Measurements from ENCODE around the gene FARP2.
"Not testable (repeated sequence)": the region's sequence is repeated elsewhere in the genome, so short reads cannot be mapped to it uniquely, and the experiment has no call there.

The FARP2 gene

DNA sequence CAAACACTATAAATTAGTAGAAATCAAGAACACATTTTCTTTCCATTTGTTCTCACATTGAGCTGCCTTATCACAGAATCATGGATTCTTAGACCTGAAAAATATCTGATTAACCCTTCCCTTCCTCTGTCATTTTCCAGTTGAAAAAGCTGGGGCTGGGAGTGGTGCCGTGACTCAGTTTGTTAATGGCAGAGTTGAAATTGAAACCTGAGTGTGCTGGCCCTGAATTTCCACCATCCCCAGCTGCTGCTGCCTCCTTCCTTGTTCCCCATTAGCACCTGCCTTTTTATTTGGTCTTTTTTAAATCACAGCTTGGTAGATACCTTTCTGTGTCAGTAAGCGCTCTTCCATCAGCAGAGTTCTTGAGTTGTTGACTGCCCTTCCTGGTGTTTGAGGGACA lies 10.6 kb downstream of the FARP2 start:
- DNase-seq (ENCODE audit: low read depth in 4 of 4, low spot score in 1 of 4): no peak

DNA sequence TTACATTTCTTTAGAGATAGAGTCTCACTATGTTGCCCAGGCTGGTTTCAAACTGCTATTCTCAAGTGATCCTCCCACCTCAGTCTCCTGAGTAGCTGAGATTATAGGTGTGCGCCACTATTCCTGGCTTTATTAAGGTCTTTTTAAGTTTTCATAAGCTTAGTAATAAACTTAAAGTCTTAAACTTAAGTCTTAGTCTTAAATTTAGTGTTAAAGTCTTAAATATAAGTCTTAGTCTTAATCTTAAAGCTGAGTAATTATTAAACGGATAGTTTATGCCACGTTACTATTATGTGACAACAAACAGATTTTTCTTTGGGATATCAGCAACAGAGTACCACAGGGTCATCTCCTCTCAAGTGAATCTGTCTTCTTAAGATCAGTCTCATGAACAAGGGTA lies 12.6 kb downstream of the FARP2 start:
- no peak for DNase-seq (ENCODE audit: low read depth in 4 of 4, low spot score in 1 of 4)

DNA sequence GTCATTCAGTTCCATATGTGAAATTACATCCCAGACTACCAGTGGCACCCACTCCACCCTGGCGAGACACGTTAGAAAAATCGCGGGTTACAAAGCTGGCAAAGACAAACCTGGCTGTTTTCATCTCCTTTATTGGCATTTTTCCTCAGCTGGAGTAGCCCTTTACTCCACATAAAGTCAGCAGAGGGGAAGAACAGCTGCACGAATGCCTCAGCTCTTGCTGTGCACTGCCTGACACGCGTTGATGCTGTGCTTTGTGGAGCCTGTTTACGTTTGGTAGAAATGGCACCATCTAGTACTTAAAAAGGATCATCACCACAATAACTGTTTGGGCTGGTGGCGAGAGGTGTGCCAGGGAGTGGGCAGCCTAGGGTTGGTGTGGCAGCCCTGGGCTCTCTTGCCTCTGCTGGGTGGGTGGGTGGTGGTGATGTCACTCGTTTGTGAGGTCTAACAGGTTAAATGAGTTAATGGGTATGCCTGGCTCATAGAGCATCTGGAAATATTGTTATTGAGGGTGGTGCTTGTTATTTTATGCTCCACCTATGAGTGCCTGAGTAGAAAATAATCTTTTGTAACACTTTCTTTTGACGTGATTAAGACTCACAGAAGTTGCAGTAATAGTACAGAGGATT lies 16.4 kb downstream of the FARP2 start:
- DNase-seq (ENCODE audit: low read depth in 4 of 4, low spot score in 1 of 4): no peak

DNA sequence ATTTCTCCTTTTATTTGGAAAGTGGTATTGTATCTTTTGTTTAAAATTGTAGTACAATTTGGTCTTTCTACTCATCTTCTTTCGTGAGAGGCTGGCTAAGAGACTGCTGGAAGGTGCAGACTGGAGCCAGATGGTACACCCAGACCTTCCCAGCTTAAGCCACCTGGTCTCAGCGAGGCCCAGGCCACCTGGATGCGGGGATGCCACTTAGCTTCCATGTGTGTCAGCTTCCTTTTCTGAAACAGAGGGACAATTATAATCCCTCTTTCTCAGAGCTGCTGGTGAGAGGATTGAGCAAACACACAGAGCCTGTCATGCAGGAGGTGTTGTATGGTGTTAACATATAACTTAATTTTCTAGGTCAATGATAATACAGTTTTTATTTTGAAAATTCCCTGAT lies 17.4 kb downstream of the FARP2 start:
- DNase-seq (ENCODE audit: low read depth in 4 of 4, low spot score in 1 of 4): no peak

DNA sequence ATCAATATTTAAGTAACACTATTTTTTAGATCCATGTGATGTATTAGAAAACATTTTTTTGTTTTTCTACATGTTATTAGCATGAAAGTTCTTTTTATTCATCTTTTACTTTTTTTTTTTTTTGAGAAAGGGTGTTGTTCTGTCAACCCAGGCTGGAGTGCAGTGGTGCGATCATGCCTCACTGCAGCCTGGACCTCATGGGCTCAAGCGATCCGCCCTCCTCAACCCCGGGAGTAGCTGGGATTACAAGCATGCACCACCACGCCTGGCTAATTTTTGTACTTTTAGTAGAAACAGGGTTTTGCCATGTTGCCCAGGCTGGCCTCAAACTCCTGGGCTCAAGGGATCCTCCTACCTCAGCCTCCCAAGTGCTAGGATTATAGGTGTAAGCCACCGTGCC lies 17.8 kb downstream of the FARP2 start:
- not testable (repeated sequence) for DNase-seq (ENCODE audit: low read depth in 4 of 4, low spot score in 1 of 4)

DNA sequence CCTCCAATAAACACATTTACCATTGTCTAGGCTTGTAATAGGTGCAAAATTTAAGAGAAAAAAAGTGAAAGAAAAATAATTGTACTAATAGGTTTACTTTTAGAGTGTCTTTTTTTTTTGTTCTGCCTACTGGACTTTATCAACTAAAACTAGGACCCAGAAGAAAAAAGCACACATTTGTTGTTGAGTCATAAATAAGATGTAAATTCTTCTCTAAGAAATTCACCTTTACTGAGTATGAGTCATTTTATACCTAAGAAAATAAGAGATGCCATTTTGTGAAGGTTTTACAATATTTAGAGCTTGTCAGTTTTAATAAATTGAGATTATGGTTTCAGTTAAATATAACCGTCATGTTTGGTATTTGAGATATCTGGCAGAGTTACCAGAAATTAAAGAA lies 19.2 kb downstream of the FARP2 start:
- DNase-seq (ENCODE audit: low read depth in 4 of 4, low spot score in 1 of 4): no peak

DNA sequence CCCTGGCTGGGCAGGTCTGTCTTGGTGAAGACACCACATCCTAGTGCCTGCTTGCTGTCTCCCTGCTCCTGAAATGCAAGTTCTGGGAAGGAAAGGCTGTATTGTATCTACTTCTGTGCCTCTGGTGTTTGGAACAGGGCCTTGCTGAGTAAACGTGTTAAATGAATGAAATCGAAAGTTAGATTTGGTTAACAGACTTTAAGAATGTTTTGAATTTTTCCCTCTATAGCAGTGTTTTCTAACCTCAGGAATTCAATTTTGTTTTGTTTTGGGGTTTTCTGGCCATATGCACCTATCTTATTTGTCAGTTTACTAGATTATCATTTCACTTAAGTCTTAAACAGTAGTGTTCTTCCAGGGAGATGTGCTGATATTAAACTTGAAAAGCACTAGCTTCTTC lies 20.7 kb downstream of the FARP2 start:
- no peak for DNase-seq (ENCODE audit: low read depth in 4 of 4, low spot score in 1 of 4)

DNA sequence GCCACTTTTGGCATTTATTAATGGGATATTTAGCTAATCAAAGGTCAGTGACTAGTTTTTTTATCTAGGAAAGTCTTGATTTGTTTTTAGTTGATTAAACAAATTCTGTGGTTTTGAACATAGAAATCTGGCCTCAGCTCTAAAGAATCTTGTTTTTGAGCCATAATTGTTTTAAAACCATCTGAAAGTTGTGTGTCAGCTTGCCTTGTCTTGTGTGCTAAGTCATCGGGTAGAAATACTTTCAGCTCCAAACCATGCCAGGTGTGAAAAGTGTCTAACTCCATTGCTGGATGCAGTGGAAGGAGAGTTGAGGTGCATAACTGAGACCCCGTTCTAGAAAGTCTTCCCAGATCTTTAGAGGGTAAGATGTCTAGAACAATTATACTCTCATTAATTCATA lies 22.7 kb downstream of the FARP2 start:
- no peak for DNase-seq (ENCODE audit: low read depth in 4 of 4, low spot score in 1 of 4)

DNA sequence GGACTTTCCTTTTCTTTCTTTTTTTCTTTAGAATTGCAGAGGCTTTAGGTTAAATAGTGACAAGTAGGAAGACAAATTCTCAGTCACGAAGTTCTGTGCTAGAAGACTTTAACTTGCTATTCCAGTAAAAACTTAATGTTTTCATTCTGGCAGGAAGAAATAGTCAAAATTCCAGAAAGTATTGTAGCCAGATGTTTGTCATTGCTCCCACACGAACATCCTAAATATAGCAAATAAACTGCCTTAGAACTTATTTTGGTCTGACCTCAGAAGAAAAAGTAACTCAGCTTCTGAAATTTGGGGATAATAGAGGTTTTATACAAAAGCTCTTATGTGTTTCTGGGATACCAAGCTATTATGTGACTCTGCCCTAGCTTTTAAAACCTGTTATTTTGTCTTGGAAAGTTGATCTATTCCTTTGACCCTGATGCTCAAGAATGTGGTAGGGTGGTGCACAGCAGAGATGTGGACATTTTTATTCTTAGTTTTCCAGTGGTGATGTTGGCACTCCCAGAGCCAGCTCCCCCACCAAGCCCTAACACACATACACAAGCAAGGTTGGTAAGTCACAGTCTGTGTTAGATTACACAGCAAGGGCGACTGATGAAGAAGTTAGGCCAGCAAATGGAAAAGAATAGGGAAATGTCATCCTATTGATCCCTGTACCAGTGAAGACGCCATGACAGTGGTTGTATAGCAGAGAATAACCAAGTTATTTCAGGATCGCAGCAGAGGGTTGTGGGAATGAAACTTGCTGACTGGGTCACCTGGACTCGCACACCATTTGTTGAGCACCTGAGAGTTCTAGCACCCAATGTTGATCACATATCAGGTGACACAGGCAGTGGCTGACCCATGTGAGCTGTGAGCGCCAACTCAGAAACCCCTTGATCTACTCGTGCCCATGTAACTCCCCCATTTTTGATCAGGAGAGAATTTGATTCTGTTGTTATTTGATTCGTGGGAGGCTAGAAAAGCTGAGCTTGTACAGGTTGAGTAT lies 23.7 kb downstream of the FARP2 start:
- DNase-seq (ENCODE audit: low read depth in 4 of 4, low spot score in 1 of 4): no peak

DNA sequence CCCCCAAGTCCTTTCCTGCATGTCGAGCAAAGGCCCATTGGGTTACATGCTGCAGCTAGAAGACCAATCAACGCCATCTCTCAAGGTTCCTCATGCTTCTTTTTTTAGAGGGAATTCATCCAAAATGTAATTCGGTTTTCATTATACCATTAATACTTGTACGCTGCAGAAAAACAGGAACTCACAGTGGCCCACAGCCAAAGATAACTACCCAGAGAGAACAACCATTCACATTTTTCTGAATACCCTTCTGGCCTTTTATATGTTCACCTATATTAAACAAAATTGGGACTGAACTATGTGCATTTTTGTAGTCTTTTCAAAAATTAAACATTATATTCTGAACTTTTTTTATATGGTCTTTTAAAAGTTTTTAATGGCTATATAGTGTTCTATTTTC lies 25.8 kb downstream of the FARP2 start:
- DNase-seq (ENCODE audit: low read depth in 4 of 4, low spot score in 1 of 4): no peak

DNA sequence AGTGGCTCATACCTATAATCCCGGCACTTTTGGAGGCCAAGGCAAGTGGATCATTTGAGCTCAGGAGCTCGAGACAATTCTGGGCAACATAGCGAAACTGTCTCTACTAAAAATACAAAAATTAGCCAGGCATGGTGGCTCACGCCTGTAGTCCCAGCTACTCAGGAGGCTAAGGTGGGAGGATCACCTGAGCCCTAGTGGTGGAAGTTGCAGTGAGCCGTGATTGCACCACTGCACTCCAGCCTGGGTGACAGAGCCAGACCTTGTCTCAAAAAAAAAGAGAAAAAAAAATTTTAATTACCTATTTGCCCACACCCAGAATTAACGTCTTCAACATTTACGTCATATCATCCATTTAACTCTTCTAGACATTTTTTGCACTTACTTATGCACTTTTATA lies 29.4 kb downstream of the FARP2 start:
- DNase-seq (ENCODE audit: low read depth in 4 of 4, low spot score in 1 of 4): not testable (repeated sequence)

DNA sequence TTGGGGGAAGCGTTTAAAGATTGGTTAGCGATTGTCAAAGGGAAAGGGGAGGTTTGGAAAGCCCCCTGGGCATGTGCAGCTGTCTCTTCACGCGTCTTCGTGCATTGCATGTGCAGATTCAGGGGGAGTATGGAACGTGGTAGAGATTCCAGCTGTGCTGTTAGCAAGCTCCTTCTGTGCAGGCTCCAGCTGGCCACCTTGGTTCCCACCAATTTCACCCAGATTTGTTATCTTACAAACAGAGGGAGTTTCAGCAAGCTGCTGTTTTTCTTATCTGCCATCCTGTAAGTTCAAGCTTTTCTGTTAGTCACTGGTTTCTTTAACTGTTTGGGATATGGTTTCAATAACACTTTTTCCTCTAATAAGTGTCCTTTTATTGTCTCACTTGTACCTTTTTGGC lies 30.4 kb downstream of the FARP2 start:
- DNase-seq (ENCODE audit: low read depth in 4 of 4, low spot score in 1 of 4): no peak

DNA sequence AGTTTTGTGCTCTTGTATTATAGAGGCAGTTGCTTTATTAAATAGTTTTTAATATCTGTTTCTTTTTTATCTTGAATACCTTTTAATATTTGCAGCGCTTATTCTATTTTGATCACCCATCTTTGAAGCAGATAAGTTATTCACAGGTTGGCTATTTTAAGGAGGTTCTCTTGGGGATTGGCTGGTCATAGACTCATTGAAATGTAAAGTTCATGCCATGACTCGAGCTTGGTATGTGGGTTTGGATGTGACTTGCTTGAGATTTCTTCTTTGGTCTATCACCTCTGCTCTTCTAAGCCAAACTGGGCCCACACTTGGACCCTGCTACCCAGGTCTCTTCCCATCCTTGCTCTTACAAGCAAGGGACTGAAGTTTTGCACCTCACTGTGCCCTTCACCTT lies 33.6 kb downstream of the FARP2 start:
- DNase-seq (ENCODE audit: low read depth in 4 of 4, low spot score in 1 of 4): no peak

DNA sequence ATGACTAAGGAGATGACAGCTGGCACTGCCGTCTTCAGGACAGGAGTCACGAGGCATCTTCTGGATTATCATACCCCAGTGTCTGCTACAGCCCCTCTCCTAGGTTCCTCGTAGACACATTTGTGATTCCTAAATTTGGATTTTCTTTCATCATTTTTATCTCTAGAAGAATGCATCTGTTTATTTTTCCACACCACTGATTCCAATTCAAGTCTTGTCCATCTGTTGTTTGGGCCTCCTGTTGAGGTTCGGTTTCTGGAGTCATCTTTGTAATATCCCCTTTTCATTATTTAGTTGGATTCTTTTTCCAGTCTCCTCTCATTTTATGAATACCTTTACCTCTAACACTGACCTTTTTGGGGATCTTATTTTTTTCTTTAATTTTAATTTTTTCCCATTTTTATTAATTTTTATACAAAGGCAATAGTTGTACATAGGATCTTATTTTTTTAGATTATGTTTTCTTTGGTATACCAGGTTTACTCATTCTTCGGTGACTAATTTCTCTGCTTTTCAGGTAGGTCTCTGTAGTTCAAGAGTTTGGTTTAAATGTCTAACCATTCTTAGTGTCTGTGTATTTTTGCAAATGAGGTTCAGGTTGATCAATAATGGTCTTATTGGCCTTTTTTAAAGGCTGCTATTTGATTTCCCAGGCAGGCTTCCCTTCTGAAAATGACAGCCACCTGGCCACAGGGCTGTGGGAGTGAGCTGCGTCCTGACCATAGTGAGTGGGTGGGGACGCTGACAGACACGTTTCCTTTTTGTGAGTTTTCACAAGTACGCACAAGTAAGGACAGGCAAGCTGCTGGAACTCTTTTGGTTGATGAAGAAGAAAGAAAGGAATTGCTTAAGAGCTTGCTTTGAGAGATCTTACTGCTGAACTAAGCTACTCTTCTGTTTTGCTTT lies 34.5 kb downstream of the FARP2 start:
- peak in 1 of 4 experiments; percentile 2 for DNase-seq (ENCODE audit: low read depth in 4 of 4, low spot score in 1 of 4)

DNA sequence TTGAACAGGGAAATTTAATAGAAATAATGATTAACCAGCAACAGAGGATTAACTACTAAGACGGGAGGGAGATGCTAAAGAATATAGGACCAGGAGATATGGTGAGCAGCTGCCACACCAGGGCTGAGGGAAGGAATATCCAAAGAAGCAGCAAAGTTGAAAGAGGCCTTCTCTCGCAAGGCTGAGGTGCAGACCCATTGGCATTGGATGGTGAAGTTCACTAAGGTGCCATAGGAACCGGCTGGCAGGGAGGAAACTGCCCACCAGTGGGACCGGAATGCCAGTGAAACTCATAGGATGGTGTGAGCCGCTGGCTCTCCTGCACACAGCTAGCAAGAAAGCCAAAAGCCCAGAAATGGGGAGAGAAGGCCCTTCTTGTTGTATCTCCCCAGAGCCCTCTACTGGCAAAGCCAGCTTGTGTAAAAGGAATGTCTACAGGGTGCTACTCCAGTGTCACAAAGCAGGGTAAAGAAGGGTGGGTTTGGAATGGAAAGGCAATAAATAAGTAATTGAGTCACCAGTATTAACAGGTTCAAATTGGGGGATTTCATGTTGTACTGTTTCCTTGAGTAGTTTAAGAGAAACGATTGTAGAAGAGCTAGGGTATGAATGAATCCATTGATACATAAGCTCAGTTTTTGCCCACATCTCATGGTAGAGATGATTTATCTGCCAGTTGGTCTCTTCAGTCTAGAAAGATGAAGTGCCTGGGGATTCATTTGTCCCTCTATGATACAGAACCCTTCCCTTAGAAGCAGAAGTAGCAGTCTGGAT lies 36.0 kb downstream of the FARP2 start:
- no peak for DNase-seq (ENCODE audit: low read depth in 4 of 4, low spot score in 1 of 4)

DNA sequence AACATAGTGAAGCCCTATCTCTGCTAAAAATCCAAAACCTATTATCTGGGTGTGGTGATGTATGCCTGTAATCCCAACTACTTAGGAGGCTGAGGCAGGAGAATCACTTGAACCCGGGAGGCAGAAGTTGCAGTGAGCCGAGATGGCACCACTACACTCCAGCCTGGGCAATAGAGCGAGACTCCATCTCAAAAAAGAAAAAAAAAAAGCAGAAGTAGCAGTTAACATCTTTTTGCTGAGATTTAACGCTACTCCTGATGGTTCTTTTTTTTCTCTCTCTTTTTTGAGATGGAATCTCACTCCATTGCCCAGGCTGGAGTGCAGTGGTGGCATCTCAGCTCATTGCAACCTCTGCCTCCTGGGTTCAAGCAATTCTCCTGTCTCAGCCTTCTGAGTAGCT lies 36.7 kb downstream of the FARP2 start:
- DNase-seq (ENCODE audit: low read depth in 4 of 4, low spot score in 1 of 4): not testable (repeated sequence)

DNA sequence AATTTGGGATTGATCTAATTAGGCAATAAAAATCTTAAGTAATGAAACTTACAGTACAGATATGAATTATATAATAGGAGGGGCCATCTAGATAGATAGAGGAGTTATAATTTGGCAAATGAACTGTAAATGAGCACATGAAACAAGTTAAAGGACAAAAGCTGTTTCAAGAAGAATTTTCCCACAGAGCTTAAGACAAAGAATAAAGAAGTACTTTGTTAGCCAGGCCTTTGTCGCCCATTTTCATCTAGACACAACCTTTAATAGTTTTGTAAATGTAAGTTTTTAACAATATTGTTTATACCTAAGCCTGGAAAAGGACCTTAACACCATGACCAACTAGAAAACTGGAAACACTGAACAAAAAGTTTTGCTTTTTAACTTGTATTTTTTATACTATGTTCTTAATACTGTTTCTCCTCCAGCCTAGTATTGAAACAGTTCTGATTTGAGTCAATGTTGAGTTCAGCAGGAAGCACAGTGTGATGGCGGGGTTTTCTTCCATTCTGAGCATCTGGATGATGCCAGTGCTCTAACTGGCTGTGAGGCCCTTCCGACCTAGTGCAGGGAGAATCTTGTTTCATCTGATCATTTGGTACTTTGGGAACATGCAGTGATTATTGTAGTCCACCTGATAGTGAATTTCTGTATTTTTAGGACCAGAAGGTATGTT lies 37.6 kb downstream of the FARP2 start:
- no peak for DNase-seq (ENCODE audit: low read depth in 4 of 4, low spot score in 1 of 4)

DNA sequence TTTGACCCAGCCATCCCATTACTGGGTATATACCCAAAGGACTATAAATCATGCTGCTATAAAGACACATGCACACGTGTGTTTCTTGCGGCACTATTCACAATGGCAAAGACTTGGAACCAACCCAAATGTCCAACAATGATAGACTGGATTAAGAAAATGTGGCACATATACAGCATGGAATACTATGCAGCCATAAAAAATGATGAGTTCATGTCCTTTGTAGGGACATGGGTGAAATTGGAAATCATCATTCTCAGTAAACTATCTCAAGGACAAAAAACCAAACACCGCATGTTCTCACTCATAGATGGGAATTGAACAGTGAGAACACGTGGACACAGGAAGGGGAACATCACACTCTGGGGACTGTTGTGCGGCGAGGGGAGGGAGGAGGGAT lies 40.7 kb downstream of the FARP2 start:
- not testable (repeated sequence) for DNase-seq (ENCODE audit: low read depth in 4 of 4, low spot score in 1 of 4)

DNA sequence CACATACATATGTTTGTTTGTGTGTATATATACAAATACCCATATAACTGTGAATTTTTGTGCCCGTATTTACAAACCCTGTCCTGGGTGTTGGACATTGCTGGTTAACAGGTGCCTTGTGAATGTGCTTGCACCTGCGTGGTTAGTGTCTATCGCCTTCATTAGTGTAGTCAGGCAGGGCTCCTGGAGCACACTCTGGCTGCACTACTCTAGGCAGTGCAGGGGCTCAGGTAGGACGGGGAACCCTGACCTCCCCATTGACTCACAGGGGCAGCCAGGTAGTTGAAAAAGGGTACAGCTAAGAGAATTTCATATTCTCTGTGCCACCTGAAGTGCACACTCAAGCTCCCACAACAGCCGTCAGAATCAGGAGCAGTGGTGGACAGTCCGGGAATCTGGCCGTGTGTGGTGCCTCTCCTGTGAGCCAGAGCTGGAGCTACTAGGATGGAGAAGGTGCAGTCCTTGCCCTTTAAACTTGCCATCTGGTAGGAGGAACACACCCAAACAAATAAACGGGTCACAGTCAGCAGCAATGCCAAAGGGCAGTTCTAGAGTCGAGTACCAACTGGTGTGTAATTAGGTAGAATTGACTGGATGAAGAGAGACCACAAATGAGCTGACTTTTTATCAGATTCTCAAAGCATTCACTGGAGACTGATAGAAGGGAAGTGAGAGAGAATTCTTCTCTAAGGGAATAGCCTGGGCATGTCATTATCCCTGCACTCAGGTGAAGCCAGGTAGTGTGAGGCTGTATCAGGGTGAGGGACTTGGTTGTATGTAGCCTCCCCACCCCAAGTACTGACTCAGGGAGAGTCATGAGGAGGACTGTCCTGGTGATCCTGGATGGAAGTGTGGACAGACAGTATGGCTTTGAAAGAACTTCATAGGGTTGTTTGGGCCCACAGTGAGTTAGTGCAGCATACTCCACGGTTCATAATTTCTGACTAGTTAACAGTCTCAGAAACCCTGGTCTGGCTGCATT lies 44.1 kb downstream of the FARP2 start:
- no peak for DNase-seq (ENCODE audit: low read depth in 4 of 4, low spot score in 1 of 4)

All from stimulated activated CD4-positive, alpha-beta T cell treated with anti-CD3 and anti-CD28 coated beads, Interleukin-1b, Interleukin-23, amount 100 ng/mL, for 24 hours (primary cell).